Osteocyte (in vitro differentiated cells): Measurements from ENCODE around the gene TRPM6. TPM values are rescaled to one million over a fixed set of nuclear protein-coding genes. Genes with fewer than 3 reads are reported as not detected.
"Not testable (repeated sequence)": the region's sequence is repeated elsewhere in the genome, so short reads cannot be mapped to it uniquely, and the experiment has no call there.

Experiments used
- DNase-seq: peaks from one replicate; pipeline ENCODE4 v3.0.0; 2021; ENCODE audit warnings: mixed read lengths; ENCODE audit not compliant: unreplicated experiment; ENCODE audit errors: extremely low spot score
- H3K27ac Mint-ChIP-seq: one replicate; pipeline ENCODE4 v1.8.0; 2021; ENCODE audit warnings: mild to moderate bottlenecking, mixed read lengths; ENCODE audit not compliant: unreplicated experiment
- H3K27me3 Mint-ChIP-seq: one replicate; pipeline ENCODE4 v1.8.0; 2021; ENCODE audit warnings: mixed read lengths; ENCODE audit not compliant: unreplicated experiment
- H3K36me3 Mint-ChIP-seq: one replicate; pipeline ENCODE4 v1.8.0; 2021; ENCODE audit warnings: mixed read lengths; ENCODE audit not compliant: unreplicated experiment
- H3K4me1 Mint-ChIP-seq: one replicate; pipeline ENCODE4 v1.8.0; 2021; ENCODE audit warnings: mixed read lengths; ENCODE audit not compliant: unreplicated experiment
- H3K4me3 Mint-ChIP-seq: one replicate; pipeline ENCODE4 v1.8.0; 2021; ENCODE audit warnings: mild to moderate bottlenecking, moderate library complexity, mixed read lengths; ENCODE audit not compliant: unreplicated experiment
- H3K9me3 Mint-ChIP-seq: one replicate; pipeline ENCODE4 v1.8.0; 2021; ENCODE audit warnings: mixed read lengths; ENCODE audit not compliant: unreplicated experiment
- total RNA-seq: library from RNA; stranded (reverse); gene quantifications from 2 replicates; pipeline ENCODE4 v1.2.1, GENCODE V29; 2021
- TF ChIP-seq, protein P1 (sequence below): fragments of 200-600 bp; sonication (generic); IDR thresholded peaks from 2 replicates; pipeline ENCODE4 v1.5.0; 2021; ENCODE audit warnings: antibody characterized with exemption, mild to moderate bottlenecking, moderate library complexity

TRPM6 gene
- total RNA-seq, 1 donor from 2014 or later: not detected

- Mint-ChIP-seq H3K9me3 (no peaks in the 10 kb centered on the region), H3K27me3 (peaks cover 7% of the 10 kb centered on the region), H3K4me3 (no peak overlapping the region), H3K27ac (no peak overlapping the region), H3K4me1 (no peaks in the 10 kb centered on the region), H3K36me3 (no peaks in the 10 kb centered on the region)
- no peak for DNase-seq
- TF ChIP-seq, protein P1, sequence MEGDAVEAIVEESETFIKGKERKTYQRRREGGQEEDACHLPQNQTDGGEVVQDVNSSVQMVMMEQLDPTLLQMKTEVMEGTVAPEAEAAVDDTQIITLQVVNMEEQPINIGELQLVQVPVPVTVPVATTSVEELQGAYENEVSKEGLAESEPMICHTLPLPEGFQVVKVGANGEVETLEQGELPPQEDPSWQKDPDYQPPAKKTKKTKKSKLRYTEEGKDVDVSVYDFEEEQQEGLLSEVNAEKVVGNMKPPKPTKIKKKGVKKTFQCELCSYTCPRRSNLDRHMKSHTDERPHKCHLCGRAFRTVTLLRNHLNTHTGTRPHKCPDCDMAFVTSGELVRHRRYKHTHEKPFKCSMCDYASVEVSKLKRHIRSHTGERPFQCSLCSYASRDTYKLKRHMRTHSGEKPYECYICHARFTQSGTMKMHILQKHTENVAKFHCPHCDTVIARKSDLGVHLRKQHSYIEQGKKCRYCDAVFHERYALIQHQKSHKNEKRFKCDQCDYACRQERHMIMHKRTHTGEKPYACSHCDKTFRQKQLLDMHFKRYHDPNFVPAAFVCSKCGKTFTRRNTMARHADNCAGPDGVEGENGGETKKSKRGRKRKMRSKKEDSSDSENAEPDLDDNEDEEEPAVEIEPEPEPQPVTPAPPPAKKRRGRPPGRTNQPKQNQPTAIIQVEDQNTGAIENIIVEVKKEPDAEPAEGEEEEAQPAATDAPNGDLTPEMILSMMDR: no peak
These were observed 30.7 kb downstream of the TRPM6 start for GRCh38 chr9:74856989-74857388.

DNA sequence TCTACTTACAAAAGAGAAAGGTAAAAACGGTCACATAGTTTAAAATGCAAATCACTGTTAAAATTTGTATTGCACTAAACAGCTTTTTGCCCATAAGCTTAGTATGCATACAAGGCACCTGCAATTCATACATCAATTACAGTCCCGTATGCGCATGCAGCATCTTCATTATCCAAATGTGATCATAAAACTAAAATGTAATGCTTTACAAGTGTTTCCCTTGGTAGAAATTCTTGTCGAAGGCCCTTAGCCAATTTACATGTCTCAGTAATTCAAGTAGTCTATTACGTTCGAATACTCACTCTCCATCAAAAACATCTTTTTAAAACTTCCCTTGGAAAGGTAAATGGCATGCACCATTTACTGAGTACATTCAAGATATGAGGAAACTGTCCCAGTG, 32.6 kb downstream of the TRPM6 start:
- peaks cover 7% of the 10 kb centered on the region for H3K27me3 Mint-ChIP-seq

GRCh38 chr9:74853024-74853423, 34.7 kb downstream of the TRPM6 start:
- H3K4me3 Mint-ChIP-seq, H3K4me1 Mint-ChIP-seq, DNase-seq, H3K9me3 Mint-ChIP-seq, H3K27ac Mint-ChIP-seq, H3K27me3 Mint-ChIP-seq, H3K36me3 Mint-ChIP-seq: not testable (repeated sequence)

More for the DNA sequence above, 32.6 kb downstream of the TRPM6 start:
- Mint-ChIP-seq H3K4me3 (no peak overlapping the region), H3K4me1 (no peaks in the 10 kb centered on the region), H3K27ac (no peak overlapping the region), H3K36me3 (no peaks in the 10 kb centered on the region), H3K9me3 (no peaks in the 10 kb centered on the region)
- DNase-seq: no peak
- TF ChIP-seq, protein P1: no peak

DNA sequence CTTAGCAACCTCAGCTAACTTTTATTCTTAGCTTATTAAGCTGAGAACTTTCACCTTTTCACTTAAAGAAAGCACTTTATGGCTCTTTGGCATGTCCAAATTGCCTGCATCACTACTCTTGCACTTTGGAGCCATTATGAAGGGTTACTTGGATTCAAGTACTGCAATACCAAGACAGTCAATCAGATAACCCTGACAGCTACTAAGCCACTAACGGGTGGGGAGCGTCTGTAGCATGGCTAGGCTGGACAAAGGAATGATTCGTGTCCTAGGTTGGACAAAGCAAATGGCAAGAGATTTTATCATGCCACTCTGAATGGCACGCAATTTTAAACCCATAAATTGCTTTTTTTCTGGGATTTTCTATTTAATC, 39.6 kb downstream of the TRPM6 start:
- no peaks in the 10 kb centered on the region for H3K27me3 Mint-ChIP-seq
- peaks cover 1% of the 10 kb centered on the region for H3K9me3 Mint-ChIP-seq
- DNase-seq: no peak
- no peak overlapping the region for H3K4me3 Mint-ChIP-seq
- no peaks in the 10 kb centered on the region for H3K4me1 Mint-ChIP-seq
- H3K27ac Mint-ChIP-seq: no peak overlapping the region
- TF ChIP-seq, protein P1: no peak
- no peaks in the 10 kb centered on the region for H3K36me3 Mint-ChIP-seq

DNA sequence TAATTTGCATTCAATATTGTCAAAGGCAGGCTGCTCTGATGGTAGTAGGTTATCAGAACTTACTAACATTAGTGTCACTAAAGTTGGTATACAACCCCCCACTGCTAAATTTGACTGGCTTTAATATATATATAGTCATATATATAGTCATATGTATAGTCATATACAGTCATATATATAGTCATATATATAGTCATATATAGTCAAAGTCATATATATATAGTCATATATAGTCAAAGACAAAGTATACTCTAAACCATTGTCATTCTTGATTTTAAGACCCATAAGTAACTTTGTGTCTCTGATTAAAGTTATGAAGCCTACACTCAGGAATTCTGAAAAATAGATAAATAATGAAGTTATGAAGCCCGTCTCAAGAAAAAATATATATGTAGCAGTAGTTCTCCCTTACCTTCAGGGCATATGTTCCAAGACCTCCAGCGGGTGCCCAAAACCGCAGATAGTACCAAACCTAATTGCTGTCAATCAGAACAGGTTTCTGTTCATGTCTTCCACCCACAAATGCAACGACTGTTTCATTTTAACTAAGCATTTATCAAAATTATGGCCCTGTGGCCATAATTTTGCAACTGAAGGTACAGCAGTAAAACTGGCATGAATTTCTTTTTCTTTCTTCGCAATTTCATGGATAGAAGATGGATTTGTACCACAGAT, 40.1 kb downstream of the TRPM6 start:
- no peaks in the 10 kb centered on the region for H3K36me3 Mint-ChIP-seq
- no peaks in the 10 kb centered on the region for H3K27me3 Mint-ChIP-seq
- H3K27ac Mint-ChIP-seq: no peak overlapping the region
- peaks cover 3% of the 10 kb centered on the region for H3K9me3 Mint-ChIP-seq
- no peak overlapping the region for H3K4me3 Mint-ChIP-seq
- no peaks in the 10 kb centered on the region for H3K4me1 Mint-ChIP-seq
- DNase-seq: no peak
- TF ChIP-seq, protein P1: no peak
